Activated CD8-positive, alpha-beta T cell treated with anti-CD3 and anti-CD28 coated beads for 36 hours (primary cell): ENCODE results near the gene NFIC. TPM values are rescaled to one million over a fixed set of nuclear protein-coding genes. Genes with fewer than 3 reads are reported as not detected.
A peak's percentile ranks its signal among the peaks of the same experiment; 100 is the strongest.

Experiments
- ATAC-seq: fragments of 200-7000 bp; cut with Tn5 transposase; one replicate; pipeline ENCODE4 v1.10.0; 2021; ENCODE audit warnings: mild to moderate bottlenecking, moderate library complexity
- CTCF ChIA-PET: fragments of 350-600 bp; sonication (Branson Sonifier 250); formaldehyde crosslinking; loops from one replicate; lab custom pipeline; 2021; ENCODE audit warnings: antibody characterized with exemption; lab: Charles Lee
- POLR2A ChIA-PET: fragments of 350-600 bp; sonication (Branson Sonifier 250); formaldehyde crosslinking; loops from one replicate; lab custom pipeline; 2021; ENCODE audit warnings: antibody characterized with exemption; lab: Charles Lee
- DNase-seq: peaks from one replicate; pipeline ENCODE4 v3.0.0-alpha.2; 2020
- H3K27ac Mint-ChIP-seq: one replicate; pipeline ENCODE4 v1.8.0; 2021; ENCODE audit warnings: mild to moderate bottlenecking, mixed read lengths
- H3K27me3 Mint-ChIP-seq: one replicate; pipeline ENCODE4 v1.8.0; 2021; ENCODE audit warnings: mixed read lengths
- H3K36me3 Mint-ChIP-seq: one replicate; pipeline ENCODE4 v1.8.0; 2021; ENCODE audit warnings: low read depth, mixed read lengths
- H3K4me1 Mint-ChIP-seq: one replicate; pipeline ENCODE4 v1.8.0; 2021; ENCODE audit warnings: low read depth, mixed read lengths
- H3K4me3 Mint-ChIP-seq: one replicate; pipeline ENCODE4 v1.8.0; 2021; ENCODE audit warnings: mild to moderate bottlenecking, moderate library complexity, mixed read lengths
- H3K9me3 Mint-ChIP-seq: one replicate; pipeline ENCODE4 v1.8.0; 2021; ENCODE audit warnings: mixed read lengths
- CTCF ChIP-seq: fragments of 200-600 bp; IDR thresholded peaks from one replicate; pipeline ENCODE4 v1.8.0; 2022; ENCODE audit warnings: antibody characterized with exemption, mild to moderate bottlenecking
- intact Hi-C: fragments of 100-400 bp; cut with micrococcal nuclease; formaldehyde crosslinking; loops from one replicate; pipeline ENCODE4 v1.10.0; 2022
- total RNA-seq, 2 experiments: library from RNA; stranded (reverse); gene quantifications; one replicate each; pipeline ENCODE4 v1.2.3, GENCODE V29; 2021

The NFIC gene
- total RNA-seq, 2 experiments from 2014 or later = 19.0 to 20.8 TPM

DNA sequence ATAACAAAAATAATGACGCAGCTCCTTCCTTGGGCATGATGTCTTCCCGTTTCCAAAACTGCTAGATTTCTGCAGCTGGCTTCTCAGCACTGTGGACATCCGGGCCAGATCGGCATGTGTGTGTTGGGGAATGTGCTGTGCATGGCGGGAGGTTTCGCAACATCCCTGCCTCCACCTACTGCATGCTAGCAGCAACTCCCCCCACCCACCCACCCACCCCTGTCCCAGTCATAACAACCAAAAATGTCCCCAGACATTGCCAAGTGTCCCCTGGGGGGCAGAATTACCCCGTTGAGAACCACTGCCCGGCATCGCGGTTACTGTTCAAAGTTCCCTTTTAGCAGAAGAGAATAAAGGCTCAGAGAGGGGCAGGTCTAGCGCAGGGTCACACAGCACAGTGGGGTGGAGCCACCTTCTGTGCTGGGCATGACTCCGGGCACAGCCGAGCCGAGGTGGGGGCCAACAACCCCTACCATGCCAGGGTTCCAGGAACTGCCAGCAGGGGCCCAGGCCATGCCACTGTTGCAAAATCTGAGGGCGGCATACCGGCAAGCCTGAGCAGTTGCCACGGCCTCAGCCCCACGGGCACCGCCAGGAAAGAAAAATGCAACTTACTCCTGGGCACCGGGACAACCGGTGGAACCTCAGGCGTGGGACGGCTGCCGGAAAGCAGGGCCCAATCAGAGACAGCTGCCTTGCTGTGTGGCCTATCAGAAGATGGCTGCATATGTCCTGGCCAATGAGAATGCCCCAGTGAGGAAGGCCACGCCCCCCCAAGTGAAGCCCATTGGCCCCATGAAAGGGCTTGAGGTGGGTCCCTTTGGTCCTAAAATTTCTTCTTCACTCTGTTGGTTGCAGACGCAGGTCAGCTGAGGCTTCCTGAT lies 22.5 kb upstream of the NFIC start:
- H3K36me3 Mint-ChIP-seq = no peaks in the 10 kb centered on the region
- peak; percentile 81 for DNase-seq
- H3K9me3 Mint-ChIP-seq = no peaks in the 10 kb centered on the region
- peaks cover 5% of the 10 kb centered on the region for H3K4me1 Mint-ChIP-seq
- POLR2A ChIA-PET = no interaction called here
- H3K27me3 Mint-ChIP-seq = no peaks in the 10 kb centered on the region
- peak overlapping the region; percentile 41 for H3K4me3 Mint-ChIP-seq
- peak; percentile 22 for TF ChIP-seq CTCF
- intact Hi-C loops = no loop called here
- H3K27ac Mint-ChIP-seq = no peak overlapping the region
- ATAC-seq = peak; percentile 86
- CTCF ChIA-PET = interaction anchor here (0.6 to 1.9 kb wide), 10 partner anchors 10 to 135 kb away, joined by 3 to 8 read pairs (median 4); no protein-coding TSS in a partner anchor

DNA sequence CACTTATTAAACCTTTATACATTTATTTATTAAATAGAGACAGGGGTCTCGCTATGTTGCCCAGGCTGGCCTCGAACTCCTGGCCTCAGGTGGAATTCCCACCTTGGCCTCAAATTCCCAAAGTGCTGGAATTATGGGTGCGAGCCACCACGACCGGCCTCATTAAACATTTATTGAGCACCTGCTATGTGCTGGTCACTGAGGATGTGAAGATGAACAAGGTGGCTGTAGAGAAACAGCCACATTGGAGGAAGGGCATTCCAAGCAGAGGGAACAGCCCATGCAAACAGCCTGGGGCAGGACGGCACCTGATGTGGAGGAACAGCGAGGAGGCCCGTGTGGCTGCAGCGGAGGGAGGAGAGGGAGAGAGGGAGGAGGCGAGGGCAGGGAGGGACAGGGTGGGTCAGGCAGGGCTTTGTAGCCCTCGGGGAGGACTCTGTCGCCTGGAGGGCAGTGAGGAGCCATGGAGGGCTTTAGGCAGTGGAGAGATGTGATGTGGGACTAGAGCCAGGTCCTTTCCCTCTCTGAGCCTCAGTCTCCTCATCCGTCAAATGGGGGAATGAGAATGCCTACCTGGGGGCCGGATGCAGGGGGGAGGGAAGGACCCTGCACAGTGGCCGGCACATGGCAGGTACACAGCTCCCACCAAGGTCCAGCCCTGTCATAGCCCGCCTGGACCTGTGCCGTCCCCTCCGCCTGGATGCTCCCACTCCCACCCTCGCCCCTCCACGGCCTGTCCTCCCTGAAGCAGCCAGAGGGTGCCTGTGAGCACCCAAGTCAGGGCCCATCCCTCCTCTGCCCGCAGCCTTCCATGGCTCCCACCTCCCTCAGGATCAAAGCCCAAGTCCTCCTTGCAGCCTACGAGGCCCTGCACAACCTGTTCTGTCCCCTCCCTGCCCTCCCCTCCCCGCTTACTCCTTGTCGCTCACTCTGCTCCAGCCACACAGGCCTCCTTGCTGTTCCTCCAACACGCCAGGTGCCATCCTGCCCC lies 21.5 kb upstream of the NFIC start:
- H3K9me3 Mint-ChIP-seq = no peaks in the 10 kb centered on the region
- H3K36me3 Mint-ChIP-seq = no peaks in the 10 kb centered on the region
- no peaks in the 10 kb centered on the region for H3K27me3 Mint-ChIP-seq
- H3K4me1 Mint-ChIP-seq = peaks cover 5% of the 10 kb centered on the region
- CTCF ChIA-PET = interaction anchor here (1.0 to 1.9 kb wide), 3 partner anchors 81 to 134 kb away, joined by 3 to 6 read pairs (median 4); no protein-coding TSS in a partner anchor
- H3K27ac Mint-ChIP-seq = no peak overlapping the region
- intact Hi-C loops = no loop called here
- no peak for ATAC-seq
- H3K4me3 Mint-ChIP-seq = no peak overlapping the region
- POLR2A ChIA-PET = no interaction called here
- TF ChIP-seq CTCF = no peak
- no peak for DNase-seq

DNA sequence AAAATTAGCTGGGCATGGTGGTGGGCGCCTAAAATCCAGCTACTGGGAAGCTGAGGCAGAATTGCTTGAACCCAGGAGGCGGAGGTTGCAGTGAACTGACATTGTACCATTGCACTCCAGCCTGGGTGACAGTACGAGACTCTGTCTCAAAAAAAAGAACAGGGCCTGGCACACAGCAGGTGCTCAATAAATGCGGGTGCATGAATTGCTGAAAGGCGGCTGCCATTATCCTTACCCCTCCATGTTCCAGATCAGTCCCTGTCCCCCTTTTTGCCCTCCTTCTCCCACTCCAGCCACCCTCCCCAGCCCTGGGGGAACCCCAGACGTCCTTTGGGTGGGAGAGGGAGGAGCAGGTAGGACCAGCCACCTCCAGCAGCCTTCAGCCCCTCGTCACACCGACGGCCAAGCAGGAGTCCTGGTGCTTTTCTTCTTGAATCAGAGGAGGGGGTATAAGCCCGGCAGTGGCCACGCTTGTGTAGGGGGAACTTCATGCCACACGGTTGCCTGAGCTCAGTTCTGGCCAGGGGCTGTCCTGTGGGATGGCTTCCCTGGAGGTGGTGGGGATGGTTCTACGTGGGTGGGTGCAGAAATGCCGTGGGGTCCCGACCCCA lies 20.4 kb upstream of the NFIC start:
- Mint-ChIP-seq H3K4me1 (peaks cover 5% of the 10 kb centered on the region), H3K27me3 (no peaks in the 10 kb centered on the region), H3K9me3 (no peaks in the 10 kb centered on the region), H3K4me3 (no peak overlapping the region), H3K27ac (no peak overlapping the region), H3K36me3 (no peaks in the 10 kb centered on the region)
- ATAC-seq = no peak
- intact Hi-C loops = no loop called here
- POLR2A ChIA-PET = no interaction called here
- CTCF ChIA-PET = interaction anchor here (2.3 kb wide), 1 partner anchor 83 kb away, joined by 7 read pairs; no protein-coding TSS in a partner anchor
- no peak for DNase-seq
- no peak for TF ChIP-seq CTCF

DNA sequence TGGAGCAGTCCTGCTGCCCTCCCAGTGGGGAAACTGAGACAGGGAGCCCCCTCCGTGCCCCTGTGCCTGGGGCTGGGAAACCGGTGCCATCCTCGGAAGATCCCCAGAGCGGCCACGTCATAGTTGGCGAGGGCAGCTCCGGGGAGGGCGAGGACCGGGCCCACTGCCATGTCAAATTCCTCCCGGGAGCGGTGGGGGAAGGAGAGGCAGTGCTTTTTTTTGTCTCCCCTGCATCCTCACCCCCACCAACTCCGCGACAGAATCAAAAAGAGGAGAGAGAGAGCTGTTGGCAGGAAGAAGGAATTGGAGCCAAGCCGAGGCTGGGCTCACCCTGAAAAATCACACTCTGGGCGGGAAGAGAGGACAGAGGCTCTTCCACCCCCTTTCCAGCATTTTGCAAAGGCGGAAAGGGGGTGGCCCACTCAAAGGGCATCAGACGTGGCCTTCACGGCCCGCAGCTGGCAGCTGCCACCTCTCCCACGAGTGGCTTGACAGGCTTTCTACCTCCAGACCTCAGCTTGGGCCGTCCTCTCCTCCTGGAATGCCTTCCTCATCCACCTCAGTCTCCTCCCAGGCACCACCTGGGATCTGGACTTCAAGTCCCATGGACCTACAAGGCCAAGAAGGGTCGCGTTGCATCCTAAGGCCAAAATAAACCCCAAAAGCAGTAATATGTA lies 19.6 kb upstream of the NFIC start:
- Mint-ChIP-seq H3K4me3 (no peak overlapping the region), H3K27me3 (no peaks in the 10 kb centered on the region), H3K27ac (no peak overlapping the region), H3K4me1 (peaks cover 5% of the 10 kb centered on the region), H3K36me3 (no peaks in the 10 kb centered on the region), H3K9me3 (no peaks in the 10 kb centered on the region)
- DNase-seq (no peak), ATAC-seq (no peak)
- intact Hi-C loops = no loop called here
- ChIA-PET CTCF (interaction anchor here (1.3 to 2.3 kb wide), 2 partner anchors 8 to 82 kb away, joined by 3 to 7 read pairs; no protein-coding TSS in a partner anchor), POLR2A (no interaction called here)
- TF ChIP-seq CTCF = no peak
